Heart left ventricle (tissue), 13 donors: ENCODE measurements around the gene NPM1.
"Not testable (repeated sequence)": the region's sequence is repeated elsewhere in the genome, so short reads cannot be mapped to it uniquely, and the experiment has no call there.

Source experiments
- CTCF ChIP-seq, 12 donors: fragments of 200-600 bp; sonication (generic) in 4 of 12; IDR thresholded peaks; one replicate each; pipeline versions ENCODE4 v1.5.0 to v1.8.0; 2018 to 2022; ENCODE audit warnings: antibody characterized with exemption in 12 of 12, mild to moderate bottlenecking in 5 of 12
- POLR2A ChIP-seq, 2 donors: fragments of 450-650 bp; IDR thresholded peaks; one replicate each; pipeline ENCODE4 v1.6.1; 2017; ENCODE audit warnings: antibody characterized with exemption in 2 of 2, mild to moderate bottlenecking in 2 of 2, moderate library complexity in 2 of 2
- donor health status: ischemic (EF 13 %, LVEDD 7.1; RV severe dilation, severe dysfunction).
- donor health status: DM: no; HTN: yes; CAD: no.
- donor health status: DM: no; HTN: no; CAD: no.
- donor health status: ischemic (EF 25% LVEDD 6.9; RV normal size, moderate dysfunction).
- donor health status: ischemic (EF 25% LVEDD 5.7; RV mildly dilated, moderate dysfunction).
- donor health status: ischemic (EF 35%, LVEDD 5.7; RV mildly dilated, moderate dysfunction).
- donor health status: nonischemic (EF 11% LVEDD 7.7; RV severe dilation, severe dysfunction).
- donor health status: DM: yes; HTN: yes; CAD: no.
- donor health status: PGD.
- donor health status: ischemic (EF 29% LVEDD 5.4; RV normal size, mild dysfunction).
- donor health status: nonischemic (EF 23%, LVEDD 6.1; RV moderate dilation, normal function).

- not testable (repeated sequence) for TF ChIP-seq CTCF, POLR2A (IDR thresholded peaks at IDR 0.05)
These were observed 3.2 kb upstream of the NPM1 start for GRCh38 chr5:171384416-171384815.
